Measurements from ENCODE around the gene METTL1. TPM values are rescaled to one million over a fixed set of nuclear protein-coding genes. Genes with fewer than 3 reads are reported as not detected.

The METTL1 gene
- total RNA-seq, 5 donors from 2014 or later (not counting 1 experiment from before 2014, with no cell fraction given): 10.3 to 17.4 (median 14.5) TPM

DNA sequence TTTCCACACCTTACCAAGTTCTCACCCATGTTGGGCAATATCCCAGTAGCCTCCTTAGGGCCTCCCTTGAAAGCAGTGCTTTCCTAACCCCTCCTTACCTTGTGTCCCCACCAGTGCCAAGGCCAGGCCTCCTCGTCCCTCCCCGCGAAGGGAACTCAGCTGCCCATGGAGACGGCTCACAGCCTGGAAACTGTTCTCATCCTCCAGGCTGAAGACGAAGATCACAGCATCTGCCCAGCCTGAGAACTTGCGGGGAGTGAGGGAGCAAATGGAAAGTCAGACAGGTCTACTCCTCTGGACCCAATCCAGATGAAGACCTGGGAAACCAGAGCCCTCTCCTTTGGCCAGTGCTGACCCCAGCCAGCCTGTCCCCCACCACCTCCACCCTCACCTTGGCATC lies 38.0 kb downstream of the METTL1 start:
- H3K27ac Mint-ChIP-seq: peak overlapping the region in 1 of 2 donors; percentile 8
- H3K36me3 ChIP-seq (ENCODE audit: control insufficient read depth in 2 of 2, extremely low read depth in 1 of 2, insufficient read depth in 1 of 2, low read length in 1 of 2): peaks cover 21 to 81% of the 10 kb centered on the region in 2 donors
- H3K36me3 Mint-ChIP-seq: peaks cover 60% of the 10 kb centered on the region

DNA sequence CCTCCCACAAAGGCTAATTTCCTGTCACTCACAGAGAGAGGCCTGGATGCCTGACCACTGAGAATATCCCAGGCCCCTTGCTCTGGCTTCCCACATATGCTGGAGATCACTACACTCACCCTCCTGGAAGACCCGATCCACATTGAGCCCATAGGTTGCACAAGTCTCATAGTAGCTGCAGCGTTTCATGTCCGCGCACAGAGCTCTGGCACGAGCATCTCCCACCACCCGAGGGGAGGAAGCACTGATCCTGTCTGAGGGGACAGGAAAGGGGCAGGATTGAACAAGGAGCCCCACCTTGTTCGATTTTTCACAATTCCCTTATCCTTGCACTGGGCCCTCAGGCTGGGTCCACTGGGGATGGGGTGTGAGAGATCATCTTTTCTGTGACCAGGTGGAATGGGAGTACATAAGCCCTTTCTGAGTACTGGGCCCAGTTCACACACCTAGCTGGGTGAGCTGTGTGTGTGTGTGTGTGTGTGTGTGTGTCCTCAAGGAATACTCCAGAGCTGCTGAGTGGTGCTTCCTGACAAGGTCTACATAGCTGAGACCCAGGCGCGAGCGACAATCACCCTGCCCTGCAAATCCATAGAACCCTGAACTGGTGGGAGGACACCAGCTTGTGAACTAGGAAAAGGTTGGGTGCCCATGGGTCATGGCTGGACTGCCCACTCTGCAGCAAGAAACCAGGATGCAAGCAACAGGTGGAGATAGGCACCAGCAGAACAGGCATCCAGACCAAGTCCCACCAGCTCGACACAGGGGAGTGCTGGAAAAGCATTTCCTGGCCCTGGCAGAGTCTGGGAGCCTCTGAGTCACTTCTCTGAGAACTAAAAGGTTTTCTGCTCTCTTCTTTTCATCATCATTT lies 38.9 kb downstream of the METTL1 start:
- peaks cover 21 to 90% of the 10 kb centered on the region in 2 donors for H3K36me3 ChIP-seq (ENCODE audit: control insufficient read depth in 2 of 2, extremely low read depth in 1 of 2, insufficient read depth in 1 of 2, low read length in 1 of 2)
- ChIA-PET CTCF (interaction anchor here in 1 of 2 donors (0.9 kb wide), 1 partner anchor 26 kb away, joined by 3 read pairs; no protein-coding TSS in a partner anchor), POLR2A (interaction anchor here in 1 of 2 donors (0.6 kb wide), 1 partner anchor 13 kb away, joined by 5 read pairs; no protein-coding TSS in a partner anchor)
- H3K4me3 ChIP-seq (ENCODE audit: control insufficient read depth in 1 of 2, extremely low read depth in 1 of 2, low read length in 1 of 2): no peak overlapping the region
- peaks cover 67% of the 10 kb centered on the region for H3K36me3 Mint-ChIP-seq
- H3K4me1 ChIP-seq (ENCODE audit: control insufficient read depth in 1 of 2, extremely low read depth in 1 of 2, insufficient read depth in 2 of 2, low read length in 2 of 2): peaks cover 0 to 22% of the 10 kb centered on the region in 2 experiments
- H3K4me3 Mint-ChIP-seq: no peak overlapping the region
- H3K27ac ChIP-seq (ENCODE audit: low read length): no peak overlapping the region
- H3K4me1 Mint-ChIP-seq: peaks cover 13 to 17% (median 14%) of the 10 kb centered on the region in 3 donors
- no peaks in the 10 kb centered on the region for H3K9me3 ChIP-seq
- 96% methylated on average over 7 of the region's 11 CpGs for WGBS (ENCODE audit: insufficient coverage)
- no peaks in the 10 kb centered on the region for H3K27me3 Mint-ChIP-seq
- no peak for ATAC-seq (replicated peaks in 1 of 4)
- no peaks in the 10 kb centered on the region for H3K9me3 Mint-ChIP-seq
- H3K27ac Mint-ChIP-seq: peak overlapping the region in 1 of 2 donors; percentile 25
- no peak for DNase-seq
- no peaks in the 10 kb centered on the region for H3K27me3 ChIP-seq (replicated peaks in 1 of 2; ENCODE audit: control insufficient read depth in 2 of 2, extremely low read depth in 1 of 2, insufficient read depth in 2 of 2, low read length in 1 of 2)

More for the DNA sequence above, 38.0 kb downstream of the METTL1 start:
- Mint-ChIP-seq H3K9me3 (no peaks in the 10 kb centered on the region), H3K4me1 (peaks cover 14 to 18% (median 15%) of the 10 kb centered on the region in 3 donors), H3K27me3 (no peaks in the 10 kb centered on the region), H3K4me3 (no peak overlapping the region)
- ATAC-seq (replicated peaks in 1 of 4) (no peak), DNase-seq (no peak)
- 93% methylated on average over 6 of the region's 6 CpGs for WGBS (ENCODE audit: insufficient coverage)
- peaks cover under 1 to 28% of the 10 kb centered on the region in 2 experiments for H3K4me1 ChIP-seq (ENCODE audit: control insufficient read depth in 1 of 2, extremely low read depth in 1 of 2, insufficient read depth in 2 of 2, low read length in 2 of 2)
- H3K27me3 ChIP-seq (replicated peaks in 1 of 2; ENCODE audit: control insufficient read depth in 2 of 2, extremely low read depth in 1 of 2, insufficient read depth in 2 of 2, low read length in 1 of 2): no peaks in the 10 kb centered on the region
- CTCF ChIA-PET: interaction anchor here in 1 of 2 donors (0.7 kb wide), 1 partner anchor 108 kb away, joined by 3 read pairs; no protein-coding TSS in a partner anchor
- H3K27ac ChIP-seq (ENCODE audit: low read length): no peak overlapping the region
- no peaks in the 10 kb centered on the region for H3K9me3 ChIP-seq
- H3K4me3 ChIP-seq (ENCODE audit: control insufficient read depth in 1 of 2, extremely low read depth in 1 of 2, low read length in 1 of 2): no peak overlapping the region
- POLR2A ChIA-PET: no interaction called here

DNA sequence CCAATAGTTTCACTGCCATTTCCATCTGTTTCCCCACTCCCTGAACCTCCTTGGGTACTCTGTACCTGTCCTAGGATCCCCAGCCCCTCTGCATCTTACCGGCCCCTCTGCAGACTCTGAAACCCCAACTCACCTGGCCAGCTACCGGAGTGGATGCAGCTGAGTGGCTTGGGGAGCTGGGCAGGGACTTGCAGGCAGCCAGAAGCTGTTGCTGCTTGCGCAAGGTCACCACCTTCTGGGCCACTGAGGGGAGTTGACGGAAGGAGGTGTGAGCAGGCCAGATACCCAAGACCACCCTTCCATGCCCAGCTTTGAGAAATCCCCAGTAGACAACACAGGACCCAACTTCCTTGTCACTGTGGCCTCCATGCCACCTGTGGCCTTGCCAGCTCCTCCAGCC lies 39.6 kb downstream of the METTL1 start:
- peak overlapping the region in 1 of 2 donors; percentile 36 for H3K27ac Mint-ChIP-seq
- Histone ChIP-seq H3K36me3 (ENCODE audit: control insufficient read depth in 2 of 2, extremely low read depth in 1 of 2, insufficient read depth in 1 of 2, low read length in 1 of 2) (peaks cover 21 to 94% of the 10 kb centered on the region in 2 donors), H3K4me1 (ENCODE audit: control insufficient read depth in 1 of 2, extremely low read depth in 1 of 2, insufficient read depth in 2 of 2, low read length in 2 of 2) (peaks cover 0 to 20% of the 10 kb centered on the region in 2 experiments), H3K4me3 (ENCODE audit: control insufficient read depth in 1 of 2, extremely low read depth in 1 of 2, low read length in 1 of 2) (no peak overlapping the region), H3K27me3 (replicated peaks in 1 of 2; ENCODE audit: control insufficient read depth in 2 of 2, extremely low read depth in 1 of 2, insufficient read depth in 2 of 2, low read length in 1 of 2) (no peaks in the 10 kb centered on the region), H3K27ac (ENCODE audit: low read length) (no peak overlapping the region), H3K9me3 (no peaks in the 10 kb centered on the region)
- 100% methylated on average over 1 of the region's 4 CpGs for WGBS (ENCODE audit: insufficient coverage)
- ATAC-seq (replicated peaks in 1 of 4) (no peak), DNase-seq (no peak)
- CTCF ChIA-PET: interaction anchor here in 1 of 2 donors (0.9 kb wide), 1 partner anchor 27 kb away, joined by 3 read pairs; no protein-coding TSS in a partner anchor
- H3K4me1 Mint-ChIP-seq: peaks cover 13 to 19% (median 14%) of the 10 kb centered on the region in 3 donors
- no peaks in the 10 kb centered on the region for H3K27me3 Mint-ChIP-seq
- H3K9me3 Mint-ChIP-seq: no peaks in the 10 kb centered on the region
- no peak overlapping the region for H3K4me3 Mint-ChIP-seq
- H3K36me3 Mint-ChIP-seq: peaks cover 70% of the 10 kb centered on the region
- POLR2A ChIA-PET: no interaction called here

DNA sequence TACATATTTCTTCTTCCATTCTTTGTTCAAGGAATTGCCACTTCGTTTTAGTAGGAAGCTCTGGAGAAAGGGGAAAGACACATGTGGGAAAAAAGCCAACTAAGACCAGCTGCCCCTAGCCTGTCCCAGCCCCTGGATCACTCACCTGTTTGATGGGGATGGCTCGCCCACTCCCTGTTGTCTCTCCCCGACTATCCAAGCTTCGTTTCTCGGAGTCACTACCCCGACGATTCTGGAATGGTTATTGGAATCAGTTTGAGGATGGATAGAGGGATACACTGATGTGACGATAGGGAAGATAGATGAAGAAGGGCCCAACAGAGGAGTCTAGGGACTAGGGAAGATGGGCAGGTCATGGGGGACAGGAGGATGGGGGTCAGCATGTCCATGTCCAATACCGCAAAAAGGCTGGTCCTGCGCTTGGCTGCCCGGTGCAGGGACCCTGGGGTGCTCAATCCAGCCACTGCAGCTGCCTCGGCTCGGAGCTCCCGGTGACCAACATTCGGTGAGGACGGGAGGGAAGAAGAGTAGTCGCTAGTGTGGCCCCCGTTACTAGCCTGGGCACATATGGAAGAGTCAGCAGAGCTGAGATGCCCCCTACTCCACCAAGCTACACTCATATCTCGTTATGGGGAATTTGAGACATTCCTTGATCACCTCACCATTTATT lies 40.4 kb downstream of the METTL1 start:
- POLR2A ChIA-PET: no interaction called here
- H3K27me3 Mint-ChIP-seq: no peaks in the 10 kb centered on the region

DNA sequence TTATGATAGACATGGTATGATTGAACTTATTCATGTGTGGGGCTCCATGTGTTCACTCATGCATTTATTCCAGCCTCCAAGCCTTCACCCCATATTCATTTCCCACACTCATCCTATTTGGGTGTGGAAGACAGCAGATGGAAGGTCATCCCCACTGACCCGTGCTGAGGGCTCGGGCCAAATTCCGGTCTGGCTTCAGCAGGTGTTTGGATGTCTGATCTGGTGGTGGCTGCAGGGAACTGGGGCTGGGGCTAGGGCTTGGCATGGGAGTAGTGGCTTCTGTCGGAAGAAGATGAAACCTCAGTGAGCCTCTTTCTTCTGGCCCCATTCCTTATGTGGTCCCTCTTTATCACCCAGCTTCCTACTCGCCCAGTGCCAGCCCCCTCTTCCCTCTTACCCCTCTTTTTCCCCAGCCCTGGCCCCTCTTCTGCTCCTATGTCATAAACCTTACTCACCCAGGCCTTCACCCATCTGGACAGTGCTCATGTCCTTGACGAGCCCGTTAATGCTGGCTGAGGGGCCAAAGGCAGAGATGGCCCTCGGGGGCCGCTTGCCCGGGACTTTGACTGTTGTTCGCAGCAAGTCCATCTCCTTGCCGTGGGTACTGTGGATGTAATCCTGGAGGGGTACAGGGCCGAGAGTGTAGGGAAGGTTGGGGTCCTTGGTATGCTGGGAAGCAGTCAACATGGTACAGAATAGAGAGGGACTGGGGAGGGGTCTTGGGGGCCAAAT lies 41.4 kb downstream of the METTL1 start:
- DNase-seq: no peak
- H3K27ac Mint-ChIP-seq: no peak overlapping the region
- no peak overlapping the region for H3K27ac ChIP-seq (ENCODE audit: low read length)
- H3K36me3 Mint-ChIP-seq: peaks cover 68% of the 10 kb centered on the region
- no peak overlapping the region for H3K4me3 Mint-ChIP-seq
- no peak overlapping the region for H3K4me3 ChIP-seq (ENCODE audit: control insufficient read depth in 1 of 2, extremely low read depth in 1 of 2, low read length in 1 of 2)
- WGBS (ENCODE audit: insufficient coverage): 96% methylated on average over 7 of the region's 13 CpGs
- CTCF ChIA-PET: no interaction called here
- no peaks in the 10 kb centered on the region for H3K27me3 ChIP-seq (replicated peaks in 1 of 2; ENCODE audit: control insufficient read depth in 2 of 2, extremely low read depth in 1 of 2, insufficient read depth in 2 of 2, low read length in 1 of 2)
- ATAC-seq (replicated peaks in 1 of 4): no peak
- H3K9me3 Mint-ChIP-seq: no peaks in the 10 kb centered on the region
- no peaks in the 10 kb centered on the region for H3K9me3 ChIP-seq
- H3K4me1 ChIP-seq (ENCODE audit: control insufficient read depth in 1 of 2, extremely low read depth in 1 of 2, insufficient read depth in 2 of 2, low read length in 2 of 2): peaks cover 0 to 13% of the 10 kb centered on the region in 2 experiments
- POLR2A ChIA-PET: interaction anchor here in 1 of 2 donors (0.7 kb wide), 1 partner anchor 20 kb away, joined by 3 read pairs; no protein-coding TSS in a partner anchor
- H3K36me3 ChIP-seq (ENCODE audit: control insufficient read depth in 2 of 2, extremely low read depth in 1 of 2, insufficient read depth in 1 of 2, low read length in 1 of 2): peaks cover 32 to 92% of the 10 kb centered on the region in 2 donors
- H3K27me3 Mint-ChIP-seq: no peaks in the 10 kb centered on the region
- H3K4me1 Mint-ChIP-seq: peaks cover 5 to 10% (median 6%) of the 10 kb centered on the region in 3 donors

More for the DNA sequence above, 40.4 kb downstream of the METTL1 start:
- Mint-ChIP-seq H3K9me3 (no peaks in the 10 kb centered on the region), H3K4me3 (no peak overlapping the region), H3K36me3 (peaks cover 67% of the 10 kb centered on the region), H3K4me1 (peaks cover 9 to 14% (median 10%) of the 10 kb centered on the region in 3 donors), H3K27ac (no peak overlapping the region)
- ATAC-seq (replicated peaks in 1 of 4): no peak
- Histone ChIP-seq H3K4me3 (ENCODE audit: control insufficient read depth in 1 of 2, extremely low read depth in 1 of 2, low read length in 1 of 2) (no peak overlapping the region), H3K27ac (ENCODE audit: low read length) (no peak overlapping the region), H3K27me3 (replicated peaks in 1 of 2; ENCODE audit: control insufficient read depth in 2 of 2, extremely low read depth in 1 of 2, insufficient read depth in 2 of 2, low read length in 1 of 2) (no peaks in the 10 kb centered on the region), H3K4me1 (ENCODE audit: control insufficient read depth in 1 of 2, extremely low read depth in 1 of 2, insufficient read depth in 2 of 2, low read length in 2 of 2) (peaks cover 0 to 13% of the 10 kb centered on the region in 2 experiments), H3K36me3 (ENCODE audit: control insufficient read depth in 2 of 2, extremely low read depth in 1 of 2, insufficient read depth in 1 of 2, low read length in 1 of 2) (peaks cover 24 to 93% of the 10 kb centered on the region in 2 donors), H3K9me3 (no peaks in the 10 kb centered on the region)
- CTCF ChIA-PET: interaction anchor here in 1 of 2 donors (0.9 kb wide), 1 partner anchor 28 kb away, joined by 3 read pairs; no protein-coding TSS in a partner anchor
- 98% methylated on average over 7 of the region's 19 CpGs for WGBS (ENCODE audit: insufficient coverage)
- DNase-seq: no peak

All from T-cell (primary cell).